Fibroblast of lung (primary cell): ENCODE measurements around the gene CAPN2. TPM values are rescaled to one million over a fixed set of nuclear protein-coding genes. Genes with fewer than 3 reads are reported as not detected.

ENCODE experiments used
- DNase-seq, 2 donors: peaks; one replicate each; pipeline versions ENCODE4 v3.0.0 to v3.0.0-alpha.2; 2010; ENCODE audit warnings: low read depth in 2 of 2
- H2AFZ ChIP-seq: 2 replicates; pipeline ENCODE4 v1.5.1; 2012; ENCODE audit warnings: low read length, control low read depth, inconsistent platforms
- H3K27ac ChIP-seq: 2 replicates; pipeline ENCODE4 v1.5.1; 2011; ENCODE audit warnings: low read length, control low read depth; ENCODE audit not compliant: insufficient read depth
- H3K27me3 ChIP-seq: 2 replicates; pipeline ENCODE4 v1.5.1; 2011; ENCODE audit warnings: mild to moderate bottlenecking, low read length; ENCODE audit not compliant: control insufficient read depth, insufficient read depth
- H3K36me3 ChIP-seq: 2 replicates; pipeline ENCODE4 v1.5.1; 2011; ENCODE audit warnings: low read length; ENCODE audit not compliant: control insufficient read depth, insufficient read depth
- H3K4me1 ChIP-seq: 2 replicates; pipeline ENCODE4 v1.5.1; 2011; ENCODE audit warnings: low read length; ENCODE audit not compliant: control insufficient read depth, insufficient read depth; ENCODE audit errors: extremely low read depth
- H3K4me2 ChIP-seq: 2 replicates; pipeline ENCODE4 v1.5.1; 2011; ENCODE audit warnings: low read length, control low read depth; ENCODE audit not compliant: insufficient read depth; ENCODE audit errors: extremely low read depth
- H3K4me3 ChIP-seq, 4 experiments: fragments of 200-600 bp in 1 of 4; sonication (generic) in 1 of 4; replicated peaks in 1 of 4; 2 replicates each; pipeline ENCODE4 v1.5.1; 2011 to 2016; ENCODE audit warnings: low read length in 4 of 4, low read depth in 3 of 4, mild to moderate bottlenecking in 3 of 4, control low read depth in 2 of 4, inconsistent platforms in 1 of 4, mixed read lengths in 1 of 4; ENCODE audit not compliant: insufficient read depth in 1 of 4; ENCODE audit errors: control extremely low read depth in 1 of 4
- H3K79me2 ChIP-seq: 2 replicates; pipeline ENCODE4 v1.5.1; 2012; ENCODE audit warnings: mild to moderate bottlenecking, low read length, inconsistent platforms; ENCODE audit not compliant: control insufficient read depth, insufficient read depth
- H3K9ac ChIP-seq: 2 replicates; pipeline ENCODE4 v1.5.1; 2011; ENCODE audit warnings: mild to moderate bottlenecking, low read length, control low read depth; ENCODE audit not compliant: insufficient read depth
- H3K9me3 ChIP-seq: 2 replicates; pipeline ENCODE4 v1.5.1; 2012; ENCODE audit warnings: low read depth, low read length; ENCODE audit not compliant: control insufficient read depth, insufficient read depth
- H4K20me1 ChIP-seq: 2 replicates; pipeline ENCODE4 v1.5.1; 2011; ENCODE audit warnings: low read length; ENCODE audit not compliant: control insufficient read depth, insufficient read depth; ENCODE audit errors: extremely low read depth
- CTCF ChIP-seq, 2 donors: IDR thresholded peaks in 1 of 2; conservative IDR thresholded peaks in 1 of 2; 1 replicate in 1 of 2; 2 replicates in 1 of 2; pipeline ENCODE4 v1.5.1; 2011 to 2012; ENCODE audit warnings: low read length in 2 of 2, control low read depth in 1 of 2, inconsistent platforms in 1 of 2, low read depth in 1 of 2, mild to moderate bottlenecking in 1 of 2
- EZH2 ChIP-seq: IDR thresholded peaks from 2 replicates; pipeline ENCODE4 v1.5.1; 2012; ENCODE audit warnings: low read length, control low read depth, mild to moderate bottlenecking; ENCODE audit errors: missing control alignments
- polyA plus RNA-seq, 2 donors: library from polyadenylated mRNA; depleted of rRNA in 1 of 2; stranded (reverse) in 1 of 2; unstranded in 1 of 2; fragments of >200 nt; gene quantifications; 2 replicates each; pipeline ENCODE4 v1.2.1, GENCODE V29; 2011 to 2012; ENCODE audit warnings: missing spikeins in 1 of 2
- total RNA-seq: library from RNA; depleted of rRNA; stranded (reverse); fragments of >200 nt; gene quantifications from 2 replicates; pipeline ENCODE4 v1.2.1, GENCODE V29; 2014

The CAPN2 gene
- total and polyA plus RNA-seq, 2 donors (not counting 1 experiment from before 2014, with no cell fraction given), result 387 to 488 TPM

GRCh38 chr1:223741861-223742260 is 29.5 kb downstream of the CAPN2 start:
- no peak overlapping the region for H3K27ac ChIP-seq

GRCh38 chr1:223742856-223743517 is 30.6 kb downstream of the CAPN2 start:
- Histone ChIP-seq H4K20me1 (no peaks in the 10 kb centered on the region), H3K4me2 (no peak overlapping the region), H3K79me2 (peaks cover 60% of the 10 kb centered on the region), H3K4me3 (no peak overlapping the region), H2AFZ (no peak overlapping the region), H3K27ac (no peak overlapping the region), H3K4me1 (peaks cover 23% of the 10 kb centered on the region), H3K9ac (no peak overlapping the region), H3K36me3 (peaks cover 36% of the 10 kb centered on the region), H3K9me3 (no peaks in the 10 kb centered on the region), H3K27me3 (no peaks in the 10 kb centered on the region)
- no peak for DNase-seq
- TF ChIP-seq EZH2 (no peak), CTCF (conservative IDR thresholded peaks at IDR 0.05 in 1 of 2, IDR thresholded peaks at IDR 0.05 in 1 of 2; ENCODE audit: low read depth in 1 of 2, low read length in 2 of 2) (no peak)

More at GRCh38 chr1:223741861-223742260, 29.5 kb downstream of the CAPN2 start:
- no peak overlapping the region for H3K4me2 ChIP-seq
- TF ChIP-seq CTCF (conservative IDR thresholded peaks at IDR 0.05 in 1 of 2, IDR thresholded peaks at IDR 0.05 in 1 of 2; ENCODE audit: low read depth in 1 of 2, low read length in 2 of 2) (no peak), EZH2 (no peak)
- H2AFZ ChIP-seq, result no peak overlapping the region
- DNase-seq, result peak in 1 of 2 donors; percentile 84
- no peaks in the 10 kb centered on the region for H3K27me3 ChIP-seq
- H3K9me3 ChIP-seq, result no peaks in the 10 kb centered on the region
- peaks cover 69% of the 10 kb centered on the region for H3K79me2 ChIP-seq
- H4K20me1 ChIP-seq, result no peaks in the 10 kb centered on the region
- H3K4me1 ChIP-seq, result peaks cover 12% of the 10 kb centered on the region
- H3K36me3 ChIP-seq, result peaks cover 30% of the 10 kb centered on the region
- H3K4me3 ChIP-seq, result no peak overlapping the region
- no peak overlapping the region for H3K9ac ChIP-seq

GRCh38 chr1:223745731-223746130 is 33.4 kb downstream of the CAPN2 start:
- Histone ChIP-seq H3K27ac (peak overlapping the region; percentile 36), H3K9ac (no peak overlapping the region), H3K4me1 (peaks cover 35% of the 10 kb centered on the region), H2AFZ (no peak overlapping the region), H3K27me3 (no peaks in the 10 kb centered on the region), H3K4me2 (peak overlapping the region; percentile 15), H3K4me3 (no peak overlapping the region), H3K9me3 (no peaks in the 10 kb centered on the region), H4K20me1 (no peaks in the 10 kb centered on the region), H3K79me2 (peaks cover 50% of the 10 kb centered on the region), H3K36me3 (peaks cover 41% of the 10 kb centered on the region)
- DNase-seq, result peak; percentile 71 to 79
- TF ChIP-seq EZH2 (no peak), CTCF (conservative IDR thresholded peaks at IDR 0.05 in 1 of 2, IDR thresholded peaks at IDR 0.05 in 1 of 2; ENCODE audit: low read depth in 1 of 2, low read length in 2 of 2) (no peak)
